NCI-H187 (cell line): ENCODE data around the gene KIFAP3.
"Not testable (repeated sequence)": the region's sequence is repeated elsewhere in the genome, so short reads cannot be mapped to it uniquely, and the experiment has no call there.

Experiments used
- DNase-seq, 2 experiments: peaks; one replicate each; lab custom pipeline; 2025; lab: John Stamatoyannopoulos, UW

KIFAP3 gene

GRCh38 chr1:169886931-169887330 lies 187.6 kb downstream of the KIFAP3 start:
- DNase-seq: no peak

DNA sequence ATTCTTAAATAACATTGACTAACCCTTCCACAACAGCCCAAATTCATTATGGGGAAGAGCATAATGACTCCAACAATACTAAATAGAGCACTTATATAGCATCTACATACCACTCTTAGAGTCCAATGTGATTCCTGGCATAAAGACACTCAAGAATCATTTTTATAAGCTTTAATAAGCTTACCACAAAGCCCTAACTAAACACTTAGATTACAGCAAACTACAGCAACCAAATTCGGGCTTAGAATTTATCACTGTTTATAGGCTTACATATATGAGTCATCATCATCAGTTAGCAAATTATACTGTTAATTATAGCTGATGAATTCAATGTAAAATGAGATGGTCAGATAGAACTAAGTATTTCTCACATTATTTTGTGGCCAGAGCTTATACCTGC lies 188.1 kb downstream of the KIFAP3 start:
- DNase-seq: no peak

DNA sequence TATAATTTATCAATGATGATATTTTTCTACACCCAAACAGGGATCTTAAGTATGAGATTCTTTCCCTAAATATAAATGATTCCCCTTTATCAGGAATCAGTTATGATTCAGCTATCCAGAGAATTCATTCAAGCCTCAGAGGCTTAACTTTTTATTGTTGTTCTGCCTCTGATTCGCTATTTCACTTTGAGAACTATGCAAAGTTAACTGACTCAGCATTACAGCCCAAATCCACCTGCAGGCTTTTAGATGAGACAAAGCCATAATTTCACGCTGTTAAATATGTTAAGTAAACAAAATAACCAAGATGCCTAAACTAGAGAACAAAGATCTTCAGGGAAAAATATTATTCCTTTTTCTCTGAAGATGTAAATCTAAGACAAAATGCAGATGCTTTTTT lies 189.3 kb downstream of the KIFAP3 start:
- DNase-seq: no peak

DNA sequence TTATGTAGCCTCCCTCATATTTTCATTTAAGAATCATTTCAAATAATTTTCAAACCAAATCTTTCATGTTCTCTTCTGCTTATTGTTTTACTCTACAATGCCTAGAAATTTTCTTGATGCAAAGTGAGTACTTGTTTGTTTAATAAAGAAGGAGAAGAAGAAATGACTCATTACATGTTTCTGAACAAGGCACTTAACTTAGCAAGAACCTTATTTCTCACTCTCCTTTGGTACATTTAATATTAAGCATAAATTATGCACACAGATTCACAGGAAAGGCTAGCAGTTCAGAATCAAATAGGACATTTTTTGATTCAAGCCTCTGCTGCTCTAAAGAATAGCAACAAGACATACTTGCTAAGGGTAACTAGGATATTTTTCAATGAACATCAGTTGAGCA lies 189.9 kb downstream of the KIFAP3 start:
- DNase-seq: no peak

DNA sequence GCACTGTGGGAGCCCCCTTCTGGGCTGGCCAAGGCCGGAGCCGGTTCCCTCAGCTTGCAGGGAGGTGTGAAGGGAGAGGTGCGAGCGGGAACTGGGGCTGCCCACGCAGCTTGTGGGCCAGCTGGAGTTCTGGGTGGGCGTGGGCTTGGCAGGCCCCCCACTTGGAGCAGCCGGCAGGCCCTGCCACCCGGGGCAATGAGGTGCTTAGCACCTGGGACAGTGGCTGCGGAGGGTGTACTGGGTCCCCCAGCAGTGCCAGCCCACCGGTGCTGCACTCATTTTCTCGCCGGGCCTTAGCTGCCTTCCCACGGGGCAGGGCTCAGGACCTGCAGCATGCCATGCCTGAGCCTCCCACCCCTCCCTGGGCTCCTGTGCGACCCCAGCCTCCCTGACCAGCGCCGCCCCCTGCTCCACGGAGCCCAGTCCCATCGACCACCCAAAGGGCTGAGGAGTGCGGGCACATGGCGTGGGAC lies 192.4 kb downstream of the KIFAP3 start:
- DNase-seq: no peak

- no peak for DNase-seq
Observed at GRCh38 chr1:169879034-169879840, 195.3 kb downstream of the KIFAP3 start.

DNA sequence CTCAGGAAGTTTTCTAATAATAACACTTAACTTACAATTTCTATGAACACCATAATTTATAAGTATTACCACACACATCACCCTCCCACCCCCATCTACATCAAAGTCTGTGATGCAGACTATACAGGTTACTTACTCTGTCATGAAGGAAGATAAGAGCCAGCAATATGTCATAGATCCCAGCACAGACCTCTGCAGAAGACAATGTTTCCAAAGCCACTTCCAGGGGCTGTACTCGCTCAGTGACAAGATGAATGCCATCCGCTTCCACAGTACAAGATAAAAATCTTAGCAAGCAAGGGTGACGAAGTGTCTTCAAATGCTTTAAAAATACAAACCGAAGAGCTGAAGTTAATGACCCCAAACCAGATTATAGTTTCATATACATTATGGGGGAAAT lies 196.0 kb downstream of the KIFAP3 start:
- DNase-seq: no peak

DNA sequence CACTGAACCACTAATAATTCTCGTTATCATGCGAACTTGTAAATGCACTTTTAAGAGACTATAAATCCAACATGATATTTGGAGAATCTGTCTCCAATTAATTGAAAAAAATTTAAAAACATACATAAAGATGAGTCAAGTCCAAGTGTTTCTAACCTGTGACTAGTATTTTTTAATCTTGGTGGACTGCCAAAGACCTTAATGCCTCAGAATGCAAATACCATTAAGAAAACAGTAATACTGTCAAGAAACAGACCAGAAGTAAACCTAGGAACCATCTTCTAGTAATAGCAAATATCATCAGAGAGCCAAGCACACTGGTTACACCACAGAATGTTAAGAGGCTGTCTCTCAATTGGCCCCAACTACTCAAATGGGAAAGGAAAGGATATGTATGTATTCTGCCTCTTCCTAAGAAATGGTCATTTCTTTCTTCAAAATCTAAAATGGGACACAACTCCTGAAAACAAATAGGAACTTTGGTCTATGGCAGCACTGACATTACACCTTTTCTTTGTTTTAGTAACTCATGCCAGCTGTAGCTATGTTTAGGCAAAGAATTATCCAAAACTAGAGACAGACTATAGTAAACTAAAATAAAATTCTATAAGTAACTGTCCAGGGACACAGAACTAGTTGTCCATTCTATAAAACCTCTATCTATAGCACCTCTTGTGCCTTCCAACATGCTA lies 196.5 kb downstream of the KIFAP3 start:
- DNase-seq: no peak

DNA sequence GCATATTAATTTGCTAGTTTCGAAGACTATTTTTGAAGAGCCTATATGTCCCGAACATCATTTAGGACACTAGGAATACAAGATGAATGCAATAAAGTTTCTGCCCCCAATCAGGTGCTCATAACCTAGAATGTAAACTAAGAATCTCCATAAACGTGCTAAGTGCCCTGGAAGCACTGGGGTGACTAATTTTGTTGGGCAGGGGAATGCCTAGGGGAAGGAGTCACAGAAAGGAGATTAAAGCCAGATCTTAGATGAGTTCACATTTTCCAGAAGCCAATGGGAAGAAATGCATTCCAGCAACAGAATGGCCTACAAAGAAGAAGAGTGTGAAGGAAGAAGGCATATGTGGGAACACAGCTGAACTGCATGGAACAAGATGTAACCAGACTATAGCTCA lies 200.3 kb downstream of the KIFAP3 start:
- no peak for DNase-seq

GRCh38 chr1:169873582-169874199 lies 200.8 kb downstream of the KIFAP3 start:
- no peak for DNase-seq

DNA sequence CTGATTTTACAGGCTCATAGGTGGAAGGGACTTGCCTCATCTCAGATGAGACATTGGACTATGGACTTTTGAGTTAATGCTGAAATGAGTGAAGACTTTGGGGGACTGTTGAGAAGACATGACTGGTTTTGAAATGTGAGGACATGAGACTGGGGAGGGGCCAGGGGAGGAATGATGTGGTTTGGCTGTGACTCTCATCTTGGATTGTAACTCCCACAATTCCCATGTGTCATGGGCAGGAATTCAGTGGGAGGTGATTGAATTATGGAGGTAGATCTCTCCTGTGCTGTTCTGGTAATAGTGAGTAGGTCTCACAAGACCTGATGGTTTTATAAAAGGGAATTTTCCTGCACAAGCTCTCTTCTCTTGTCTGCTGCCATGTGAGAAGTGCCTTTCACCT lies 201.6 kb downstream of the KIFAP3 start:
- no peak for DNase-seq

- not testable (repeated sequence) for DNase-seq
Observed at GRCh38 chr1:169871988-169872387, 202.5 kb downstream of the KIFAP3 start.
